Adrenal gland (tissue), 12 donors: Measurements from ENCODE around the gene PLCG2. TPM values are rescaled to one million over a fixed set of nuclear protein-coding genes. Genes with fewer than 3 reads are reported as not detected.
A peak's percentile ranks its signal among the peaks of the same experiment; 100 is the strongest.

Experiments used
- DNase-seq, 7 donors: peaks; one replicate each; pipeline ENCODE4 v3.0.0-alpha.2; 2019 to 2020
- H3K27ac ChIP-seq, 5 donors: fragments of 200-600 bp; sonication (generic) in 4 of 5; 1 replicate in 3 of 5; 2 replicates in 2 of 5; pipeline versions ENCODE4 v1.5.1 to v1.8.0; 2016 to 2020; ENCODE audit warnings: mild to moderate bottlenecking in 1 of 5
- H3K27me3 ChIP-seq: fragments of 200-600 bp; 2 replicates; pipeline ENCODE4 v1.8.0; 2021
- H3K36me3 ChIP-seq, 2 donors: fragments of 200-600 bp; replicated peaks in 1 of 2; 1 replicate in 1 of 2; 2 replicates in 1 of 2; pipeline versions ENCODE4 v1.5.1 to v1.8.0; 2018 to 2022
- H3K4me1 ChIP-seq, 2 donors: fragments of 200-600 bp; replicated peaks in 1 of 2; 1 replicate in 1 of 2; 2 replicates in 1 of 2; pipeline versions ENCODE4 v1.5.1 to v1.8.0; 2018 to 2021
- H3K4me3 ChIP-seq, 4 donors: fragments of 200-600 bp; sonication (generic) in 3 of 4; one replicate each; pipeline ENCODE4 v1.5.1; 2016 to 2018
- H3K9me3 ChIP-seq, 3 donors: fragments of 200-600 bp; sonication (generic) in 1 of 3; replicated peaks in 1 of 3; 1 replicate in 2 of 3; 2 replicates in 1 of 3; pipeline versions ENCODE4 v1.5.1 to v1.8.0; 2016 to 2021
- POLR2A ChIP-seq, 2 donors: fragments of 450-650 bp; IDR thresholded peaks; one replicate each; pipeline ENCODE4 v1.6.1; 2017; ENCODE audit warnings: antibody characterized with exemption in 2 of 2, mild to moderate bottlenecking in 2 of 2, moderate library complexity in 1 of 2
- WGBS, 4 donors: extraction: QIAGEN DNeasy Blood & Tissue Kit in 2 of 4; methylation state at CpG; one replicate each; pipeline versions ENCODE4 v1.1.5 to v1.1.7; 2013 to 2017; 5-methylcytosine and 5-hydroxymethylcytosine counted together
- intact Hi-C, 2 donors: fragments of 100-400 bp; cut with DNase I; formaldehyde crosslinking; loops; one replicate each; pipeline versions ENCODE4 v1.14.1 to v1.15.0; 2022 to 2023
- polyA plus RNA-seq, 3 donors: library from polyadenylated mRNA; stranded (reverse); fragments of 200-250 nt in 2 of 3; fragments of 350-450 nt in 1 of 3; fragmentation: Illumina TruSeq in 1 of 3; extraction: RNeasy Lipid Tissue Mini Kit (QIAGEN cat#74804) in 1 of 3; gene quantifications; one replicate each; pipeline ENCODE4 v1.2.3, GENCODE V29; 2013 to 2014
- total RNA-seq, 9 donors: library from RNA; depleted of rRNA in 4 of 9; stranded (reverse); fragments of >200 nt in 4 of 9; fragments of 120-200 nt in 1 of 9; fragmentation: NEBNext Ultra II Directional in 1 of 9; extraction: Animal tissue kit (Norgen Biotek cat#: 25700) in 1 of 9; gene quantifications; one replicate each; pipeline versions ENCODE4 v1.1.0 to v1.2.4, GENCODE V29; 2013 to 2023
- TF ChIP-seq, protein P1 (sequence below), 6 experiments: fragments of 450-650 bp in 4 of 6; fragments of 200-600 bp in 2 of 6; sonication (generic) in 1 of 6; IDR thresholded peaks; 1 replicate in 5 of 6; 2 replicates in 1 of 6; pipeline versions ENCODE4 v1.5.1 to v1.8.0; 2016 to 2021; ENCODE audit warnings: antibody characterized with exemption in 6 of 6, mild to moderate bottlenecking in 2 of 6, moderate library complexity in 1 of 6
- donor health status: healthy with polysubstance abuse.
- donor health status: Bipolar disorder and iron deficiency.
- donor health status: DM: yes; HTN: yes; CAD: no.
- donor health status: DM: no; HTN: no; CAD: no.
- donor health status: DM: no; HTN: no; CAD: no.
- donor health status: DM: yes; HTN: yes; CAD: no.

Gene PLCG2
- total and polyA plus RNA-seq, 12 donors: 4.8 to 47.6 (median 10.9) TPM

DNA sequence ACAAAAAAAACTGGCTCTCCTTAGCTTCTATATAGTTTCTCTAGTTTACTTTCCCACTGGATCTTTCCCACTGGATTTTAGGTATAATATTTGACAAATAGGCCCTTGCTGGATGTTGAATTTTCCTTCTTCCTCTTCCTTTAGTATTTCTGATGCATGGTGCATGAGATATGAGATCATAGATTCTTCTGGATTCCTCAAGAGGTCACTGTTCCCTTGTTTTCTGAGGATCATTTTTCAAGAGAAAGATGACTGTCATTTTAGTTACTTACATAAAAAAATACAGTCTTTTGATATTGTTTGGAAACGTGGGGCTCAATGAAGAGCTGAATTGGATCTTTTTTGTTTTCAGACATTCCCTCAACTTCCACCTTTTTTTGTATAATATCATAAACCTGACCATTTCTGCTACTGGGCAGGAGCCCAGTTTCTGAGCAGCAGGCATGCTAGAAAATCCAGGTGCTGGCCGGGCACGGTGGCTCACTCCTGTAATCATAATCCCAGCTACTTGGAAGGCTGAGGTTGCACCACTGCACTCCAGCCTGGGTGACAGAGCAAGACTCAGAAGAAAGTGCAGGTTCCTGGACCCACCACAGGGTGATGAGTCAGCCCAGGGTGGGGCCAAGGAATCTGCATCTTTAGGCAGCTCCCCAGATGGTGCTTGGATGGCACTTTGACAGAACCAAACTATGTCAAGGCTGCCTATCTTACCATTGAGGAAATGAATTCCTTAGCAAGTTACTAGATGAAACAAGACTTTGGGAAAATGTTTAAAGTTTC is 161.9 kb downstream of the PLCG2 start:
- Histone ChIP-seq H3K4me3 (no peak overlapping the region), H3K4me1 (no peaks in the 10 kb centered on the region), H3K27me3 (no peaks in the 10 kb centered on the region), H3K27ac (no peak overlapping the region), H3K9me3 (no peaks in the 10 kb centered on the region), H3K36me3 (no peaks in the 10 kb centered on the region)
- intact Hi-C loops: loop anchor here in 1 of 2 donors (5.0 kb wide), 1 partner anchor 286 kb away; no protein-coding TSS in a partner anchor
- TF ChIP-seq POLR2A (IDR thresholded peaks at IDR 0.05): no peak
- TF ChIP-seq, protein P1, sequence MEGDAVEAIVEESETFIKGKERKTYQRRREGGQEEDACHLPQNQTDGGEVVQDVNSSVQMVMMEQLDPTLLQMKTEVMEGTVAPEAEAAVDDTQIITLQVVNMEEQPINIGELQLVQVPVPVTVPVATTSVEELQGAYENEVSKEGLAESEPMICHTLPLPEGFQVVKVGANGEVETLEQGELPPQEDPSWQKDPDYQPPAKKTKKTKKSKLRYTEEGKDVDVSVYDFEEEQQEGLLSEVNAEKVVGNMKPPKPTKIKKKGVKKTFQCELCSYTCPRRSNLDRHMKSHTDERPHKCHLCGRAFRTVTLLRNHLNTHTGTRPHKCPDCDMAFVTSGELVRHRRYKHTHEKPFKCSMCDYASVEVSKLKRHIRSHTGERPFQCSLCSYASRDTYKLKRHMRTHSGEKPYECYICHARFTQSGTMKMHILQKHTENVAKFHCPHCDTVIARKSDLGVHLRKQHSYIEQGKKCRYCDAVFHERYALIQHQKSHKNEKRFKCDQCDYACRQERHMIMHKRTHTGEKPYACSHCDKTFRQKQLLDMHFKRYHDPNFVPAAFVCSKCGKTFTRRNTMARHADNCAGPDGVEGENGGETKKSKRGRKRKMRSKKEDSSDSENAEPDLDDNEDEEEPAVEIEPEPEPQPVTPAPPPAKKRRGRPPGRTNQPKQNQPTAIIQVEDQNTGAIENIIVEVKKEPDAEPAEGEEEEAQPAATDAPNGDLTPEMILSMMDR (IDR thresholded peaks at IDR 0.05): peak; percentile 36 to 58 (median 42)
- WGBS, 4 donors: 41 to 58% (median 47%) methylated on average over 3 of the region's 3 CpGs
- no peak for DNase-seq

DNA sequence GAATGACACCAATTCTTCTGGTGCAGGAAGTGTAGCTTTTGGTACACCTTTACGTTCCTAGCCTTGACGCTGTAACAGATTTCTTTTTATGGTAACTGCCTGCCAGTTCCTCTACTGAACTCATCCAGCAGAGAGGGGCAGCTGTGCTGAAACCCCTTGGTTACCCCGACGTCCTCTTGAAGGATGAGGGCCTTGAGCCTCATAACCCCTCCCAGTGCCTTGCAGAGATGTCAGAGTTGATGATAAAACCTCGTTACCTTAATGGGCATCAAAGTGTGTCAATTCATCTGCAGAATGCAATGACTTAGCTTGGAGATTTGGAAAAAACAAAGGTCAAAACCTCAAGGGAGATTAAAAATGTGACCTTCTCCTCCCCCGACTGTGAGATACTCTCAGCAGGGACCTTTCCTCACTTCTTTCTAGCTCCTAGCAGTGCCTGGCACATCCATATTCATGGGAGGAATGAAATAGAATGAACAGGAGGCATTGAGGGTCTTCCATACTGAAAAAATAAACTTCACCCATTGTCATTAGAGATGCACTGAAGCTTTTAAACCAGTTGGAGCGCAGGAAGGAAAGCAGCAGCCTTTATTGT is 163.0 kb downstream of the PLCG2 start:
- intact Hi-C loops: loop anchor here in 1 of 2 donors (5.0 kb wide), 1 partner anchor 285 kb away; no protein-coding TSS in a partner anchor
- H3K9me3 ChIP-seq: no peaks in the 10 kb centered on the region
- H3K27me3 ChIP-seq: no peaks in the 10 kb centered on the region
- H3K4me3 ChIP-seq: no peak overlapping the region
- no peaks in the 10 kb centered on the region for H3K4me1 ChIP-seq
- TF ChIP-seq POLR2A (IDR thresholded peaks at IDR 0.05): no peak
- TF ChIP-seq, protein P1 (IDR thresholded peaks at IDR 0.05): no peak
- no peak for DNase-seq
- 62 to 68% (median 65%) methylated on average over 7 of the region's 7 CpGs for WGBS, 4 donors
- H3K36me3 ChIP-seq: no peaks in the 10 kb centered on the region
- H3K27ac ChIP-seq: no peak overlapping the region

DNA sequence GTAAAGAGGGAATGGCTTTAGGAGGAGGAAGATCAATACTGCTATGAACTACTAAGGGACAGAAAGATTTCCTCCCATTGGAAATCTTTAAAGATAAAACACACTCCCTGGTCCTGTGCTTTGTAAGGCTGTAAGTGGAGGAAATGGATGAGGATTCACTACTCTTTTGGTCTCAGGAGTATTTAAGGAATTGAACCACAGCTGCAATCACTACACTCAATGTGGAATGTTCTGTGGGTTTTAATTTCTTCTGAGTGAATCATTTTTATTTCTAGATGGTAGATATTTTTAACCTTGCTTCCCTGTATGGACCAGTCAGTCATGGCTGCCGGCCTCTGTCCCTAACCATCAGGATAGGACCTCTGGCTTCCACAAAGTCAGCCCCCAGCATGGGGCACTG is 166.6 kb downstream of the PLCG2 start:
- no peak overlapping the region for H3K4me3 ChIP-seq
- no peak for DNase-seq
- H3K9me3 ChIP-seq: peaks cover 0 to under 1% (median 0%) of the 10 kb centered on the region in 3 donors
- intact Hi-C loops: no loop called here
- 83 to 91% (median 87%) methylated on average over 1 of the region's 1 CpG for WGBS, 4 donors
- H3K4me1 ChIP-seq: no peaks in the 10 kb centered on the region
- TF ChIP-seq, protein P1 (IDR thresholded peaks at IDR 0.05): no peak
- TF ChIP-seq POLR2A (IDR thresholded peaks at IDR 0.05): no peak
- H3K27ac ChIP-seq: no peak overlapping the region
- H3K36me3 ChIP-seq: peaks cover 0 to 3% of the 10 kb centered on the region in 2 donors
- H3K27me3 ChIP-seq: no peaks in the 10 kb centered on the region

DNA sequence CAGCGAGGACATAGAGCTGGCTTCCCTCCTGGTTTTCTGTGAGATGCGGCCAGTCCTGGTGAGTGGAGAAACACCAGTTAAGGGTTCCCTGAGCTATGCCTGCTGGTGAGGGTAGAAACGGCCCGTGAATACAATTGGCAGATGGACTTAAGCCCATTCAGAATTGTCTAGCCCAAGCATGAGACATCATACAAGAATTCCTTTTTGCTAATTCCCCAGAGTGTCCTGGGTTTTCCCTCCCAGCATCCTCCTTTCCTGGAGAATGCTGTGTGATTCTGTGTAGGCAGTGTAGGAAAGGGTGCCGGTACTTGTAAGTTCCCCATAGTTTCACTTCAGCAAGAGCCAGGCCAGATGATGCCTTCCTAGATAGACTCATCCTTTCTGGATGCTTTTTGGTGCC is 167.1 kb downstream of the PLCG2 start:
- intact Hi-C loops: no loop called here
- peaks cover 0 to 3% of the 10 kb centered on the region in 2 donors for H3K36me3 ChIP-seq
- WGBS, 4 donors: 90 to 98% (median 92%) methylated on average over 5 of the region's 5 CpGs

More for the DNA sequence above, 167.1 kb downstream of the PLCG2 start:
- Histone ChIP-seq H3K27ac (no peak overlapping the region), H3K9me3 (peaks cover 0 to 6% (median 2%) of the 10 kb centered on the region in 3 donors), H3K27me3 (no peaks in the 10 kb centered on the region), H3K4me3 (no peak overlapping the region), H3K4me1 (no peaks in the 10 kb centered on the region)
- no peak for TF ChIP-seq POLR2A (IDR thresholded peaks at IDR 0.05)
- TF ChIP-seq, protein P1 (IDR thresholded peaks at IDR 0.05): no peak
- no peak for DNase-seq
